Mesendoderm (in vitro differentiated cells): ENCODE results near the gene PYM1.

Experiments
- DNase-seq: peaks from one replicate; pipeline ENCODE4 v3.0.0; 2013
- H2AK5ac ChIP-seq: 2 replicates; pipeline ENCODE4 v1.6.1; 2013; ENCODE audit warnings: low read length, inconsistent platforms
- H2BK120ac ChIP-seq: 2 replicates; pipeline ENCODE4 v1.6.1; 2013; ENCODE audit warnings: low read depth, mild to moderate bottlenecking, low read length, moderate library complexity, mixed read lengths
- H2BK15ac ChIP-seq: replicated peaks from 2 replicates; pipeline ENCODE4 v1.6.1; 2013; ENCODE audit warnings: low read depth, mild to moderate bottlenecking, moderate library complexity
- H2BK5ac ChIP-seq: 2 replicates; pipeline ENCODE4 v1.6.1; 2013; ENCODE audit warnings: low read length, inconsistent platforms
- H3K18ac ChIP-seq: 2 replicates; pipeline ENCODE4 v1.6.1; 2013; ENCODE audit warnings: mild to moderate bottlenecking, low read length, mixed read lengths
- H3K23ac ChIP-seq: one replicate; pipeline ENCODE4 v1.6.1; 2013; ENCODE audit warnings: low read length
- H3K27ac ChIP-seq: 2 replicates; pipeline ENCODE4 v1.5.1; 2013; ENCODE audit warnings: low read depth, mild to moderate bottlenecking, inconsistent platforms, low read length, moderate library complexity
- H3K27me3 ChIP-seq: 2 replicates; pipeline ENCODE4 v1.6.1; 2013; ENCODE audit warnings: low read length, control low read depth, mild to moderate bottlenecking, inconsistent platforms; ENCODE audit not compliant: insufficient read depth, poor library complexity
- H3K36me3 ChIP-seq: 2 replicates; pipeline ENCODE4 v1.6.1; 2013; ENCODE audit warnings: low read length, inconsistent platforms; ENCODE audit not compliant: control insufficient read depth, insufficient read depth
- H3K4ac ChIP-seq: one replicate; pipeline ENCODE4 v1.6.1; 2013; ENCODE audit warnings: low read depth, mild to moderate bottlenecking, low read length, moderate library complexity
- H3K4me1 ChIP-seq: 2 replicates; pipeline ENCODE4 v1.6.1; 2013; ENCODE audit warnings: low read depth, low read length, inconsistent platforms; ENCODE audit not compliant: control insufficient read depth
- H3K4me2 ChIP-seq: 2 replicates; pipeline ENCODE4 v1.6.1; 2013; ENCODE audit warnings: low read length
- H3K4me3 ChIP-seq: 2 replicates; pipeline ENCODE4 v1.5.1; 2013; ENCODE audit warnings: mild to moderate bottlenecking, low read length
- H3K56ac ChIP-seq: one replicate; pipeline ENCODE4 v1.6.1; 2013; ENCODE audit warnings: low read length
- H3K79me1 ChIP-seq: 2 replicates; pipeline ENCODE4 v1.6.1; 2013; ENCODE audit warnings: low read length, inconsistent platforms
- H3K79me2 ChIP-seq: 2 replicates; pipeline ENCODE4 v1.6.1; 2013; ENCODE audit warnings: mild to moderate bottlenecking, low read length; ENCODE audit not compliant: control insufficient read depth, insufficient read depth
- H3K9ac ChIP-seq: 2 replicates; pipeline ENCODE4 v1.6.1; 2013; ENCODE audit warnings: low read length, inconsistent platforms
- H4K5ac ChIP-seq: one replicate; pipeline ENCODE4 v1.6.1; 2013; ENCODE audit warnings: low read length
- H4K8ac ChIP-seq: one replicate; pipeline ENCODE4 v1.6.1; 2013; ENCODE audit warnings: low read depth, mild to moderate bottlenecking, control low read depth, low read length, moderate library complexity
- WGBS: extraction: QIAGEN DNeasy Blood & Tissue Kit; methylation state at CpG from one replicate; pipeline ENCODE4 v1.1.7; 2013; ENCODE audit warnings: low lambda C conversion rate, missing lambda C conversion rate; ENCODE audit not compliant: insufficient coverage; ENCODE audit errors: extremely low coverage; 5-methylcytosine and 5-hydroxymethylcytosine counted together

PYM1 gene

GRCh38 chr12:55932551-55932910 lies 4.8 kb upstream of the PYM1 start:
- Histone ChIP-seq H2BK120ac (no peak overlapping the region), H3K4me3 (no peak overlapping the region), H4K5ac (no peak overlapping the region), H3K56ac (peak overlapping the region; percentile 87), H3K36me3 (no peaks in the 10 kb centered on the region), H3K4me1 (peaks cover 3% of the 10 kb centered on the region), H3K4ac (no peak overlapping the region), H2AK5ac (no peak overlapping the region), H3K79me1 (no peaks in the 10 kb centered on the region), H2BK15ac (no peak overlapping the region), H3K79me2 (no peaks in the 10 kb centered on the region), H3K27ac (no peak overlapping the region), H2BK5ac (no peak overlapping the region), H4K8ac (no peak overlapping the region), H3K18ac (no peak overlapping the region), H3K27me3 (peaks cover 8% of the 10 kb centered on the region), H3K9ac (peak overlapping the region; percentile 77), H3K4me2 (peak overlapping the region; percentile 93), H3K23ac (no peak overlapping the region)
- no peak for DNase-seq
- WGBS, result no CpG with 5 or more reads among the region's 4 CpGs

GRCh38 chr12:55931780-55932550 lies 4.3 kb upstream of the PYM1 start:
- Histone ChIP-seq H3K23ac (no peak overlapping the region), H2BK15ac (no peak overlapping the region), H2BK5ac (no peak overlapping the region), H2AK5ac (no peak overlapping the region), H4K8ac (peak overlapping the region; percentile 84), H3K18ac (peak overlapping the region; percentile 15), H3K56ac (peak overlapping the region; percentile 87), H3K79me1 (no peaks in the 10 kb centered on the region), H3K79me2 (no peaks in the 10 kb centered on the region), H3K36me3 (no peaks in the 10 kb centered on the region), H3K4ac (no peak overlapping the region), H3K9ac (peak overlapping the region; percentile 77), H4K5ac (no peak overlapping the region), H2BK120ac (no peak overlapping the region), H3K27me3 (peaks cover 8% of the 10 kb centered on the region), H3K27ac (no peak overlapping the region), H3K4me3 (peak overlapping the region; percentile 52), H3K4me2 (peak overlapping the region; percentile 93), H3K4me1 (peaks cover 3% of the 10 kb centered on the region)
- WGBS, result no CpG with 5 or more reads among the region's 60 CpGs
- peak; percentile 40 for DNase-seq

- H2BK120ac ChIP-seq, result no peak overlapping the region
- H2AK5ac ChIP-seq, result no peak overlapping the region
- no peak overlapping the region for H2BK5ac ChIP-seq
- peak overlapping the region; percentile 84 for H4K8ac ChIP-seq
- peak overlapping the region; percentile 15 for H3K18ac ChIP-seq
- H3K9ac ChIP-seq, result peak overlapping the region; percentile 75
- peaks cover 8% of the 10 kb centered on the region for H3K27me3 ChIP-seq
- peaks cover 3% of the 10 kb centered on the region for H3K79me2 ChIP-seq
- no peak overlapping the region for H3K23ac ChIP-seq
- no peak overlapping the region for H3K4ac ChIP-seq
- peak overlapping the region; percentile 24 for H3K4me3 ChIP-seq
- peak; percentile 30 for DNase-seq
- peak overlapping the region; percentile 81 for H3K4me2 ChIP-seq
- no CpG with 5 or more reads among the region's 10 CpGs for WGBS
- H4K5ac ChIP-seq, result no peak overlapping the region
- H2BK15ac ChIP-seq, result no peak overlapping the region
- peaks cover 3% of the 10 kb centered on the region for H3K4me1 ChIP-seq
- H3K36me3 ChIP-seq, result no peaks in the 10 kb centered on the region
- no peaks in the 10 kb centered on the region for H3K79me1 ChIP-seq
- no peak overlapping the region for H3K27ac ChIP-seq
- peak overlapping the region; percentile 81 for H3K56ac ChIP-seq
Observed at GRCh38 chr12:55931317-55931779, 3.7 kb upstream of the PYM1 start.

GRCh38 chr12:55930771-55931316 lies 3.1 kb upstream of the PYM1 start, which contains the start of gene DGKA:
DGKA (plus strand) TSS chr12:55931162; CDS start chr12:55936504, 5,342 bp downstream.
- Histone ChIP-seq H2BK5ac (no peak within 1 kb of the TSS), H3K4me2 (peak within 1 kb of the TSS; percentile 93), H3K4ac (no peak within 1 kb of the TSS), H3K27ac (no peak within 1 kb of the TSS), H3K9ac (peak within 1 kb of the TSS; percentile 77), H3K36me3 (no peaks in the 10 kb centered on the region), H3K79me1 (no peaks in the 10 kb centered on the region), H2AK5ac (no peak within 1 kb of the TSS), H4K5ac (no peak within 1 kb of the TSS), H3K18ac (peak within 1 kb of the TSS; percentile 15), H3K27me3 (peaks cover 8% of the 10 kb centered on the region), H2BK15ac (no peak within 1 kb of the TSS), H3K56ac (peak within 1 kb of the TSS; percentile 87), H2BK120ac (no peak within 1 kb of the TSS), H3K79me2 (peaks cover 8% of the 10 kb centered on the region), H3K23ac (no peak within 1 kb of the TSS), H4K8ac (peak within 1 kb of the TSS; percentile 84), H3K4me3 (peak within 1 kb of the TSS; percentile 52), H3K4me1 (peaks cover 3% of the 10 kb centered on the region)
- WGBS, result no CpG with 5 or more reads among the region's 3 CpGs
- DNase-seq, result peak; percentile 62

GRCh38 chr12:55929306-55929791 lies 1.7 kb upstream of the PYM1 start:
- peaks cover 6% of the 10 kb centered on the region for H3K4me1 ChIP-seq
- no CpG with 5 or more reads among the region's 8 CpGs for WGBS

More at GRCh38 chr12:55929306-55929791, 1.7 kb upstream of the PYM1 start:
- no peak overlapping the region for H3K4me3 ChIP-seq
- no peak overlapping the region for H3K4me2 ChIP-seq
- peaks cover 6% of the 10 kb centered on the region for H3K79me1 ChIP-seq
- H2AK5ac ChIP-seq, result no peak overlapping the region
- H3K79me2 ChIP-seq, result peaks cover 21% of the 10 kb centered on the region
- no peak overlapping the region for H4K8ac ChIP-seq
- H3K27ac ChIP-seq, result no peak overlapping the region
- H3K27me3 ChIP-seq, result peaks cover 5% of the 10 kb centered on the region
- H3K36me3 ChIP-seq, result no peaks in the 10 kb centered on the region
- DNase-seq, result no peak
- no peak overlapping the region for H4K5ac ChIP-seq
- H3K9ac ChIP-seq, result no peak overlapping the region
- H2BK120ac ChIP-seq, result no peak overlapping the region
- no peak overlapping the region for H3K18ac ChIP-seq
- no peak overlapping the region for H3K4ac ChIP-seq
- no peak overlapping the region for H3K56ac ChIP-seq
- no peak overlapping the region for H3K23ac ChIP-seq
- no peak overlapping the region for H2BK5ac ChIP-seq
- H2BK15ac ChIP-seq, result no peak overlapping the region
